Effector memory CD8-positive, alpha-beta T cell (primary cell): ENCODE data around the gene IFRD1.
"Not testable (repeated sequence)": the region's sequence is repeated elsewhere in the genome, so short reads cannot be mapped to it uniquely, and the experiment has no call there.

Source experiments
- ATAC-seq: fragments of 150-1000 bp; cut with Tn5 transposase; replicated peaks from 2 replicates; pipeline ENCODE4 v1.10.0; 2021; ENCODE audit warnings: mild to moderate bottlenecking, moderate library complexity
- DNase-seq, 3 experiments: peaks; one replicate each; pipeline ENCODE4 v3.0.0; 2021
- H3K27ac Mint-ChIP-seq, 2 donors: one replicate each; pipeline ENCODE4 v1.8.0; 2022; ENCODE audit warnings: mild to moderate bottlenecking in 2 of 2, mixed read lengths in 2 of 2, moderate library complexity in 2 of 2
- H3K27me3 Mint-ChIP-seq, 2 donors: one replicate each; pipeline ENCODE4 v1.8.0; 2022; ENCODE audit warnings: mixed read lengths in 2 of 2
- H3K36me3 Mint-ChIP-seq: one replicate; pipeline ENCODE4 v1.8.0; 2022; ENCODE audit warnings: mild to moderate bottlenecking, moderate library complexity, mixed read lengths; ENCODE audit not compliant: insufficient read depth
- H3K4me1 Mint-ChIP-seq, 2 donors: one replicate each; pipeline ENCODE4 v1.8.0; 2022; ENCODE audit warnings: low read depth in 2 of 2, mixed read lengths in 2 of 2
- H3K4me3 Mint-ChIP-seq, 2 donors: one replicate each; pipeline ENCODE4 v1.8.0; 2022; ENCODE audit warnings: mild to moderate bottlenecking in 2 of 2, mixed read lengths in 2 of 2, moderate library complexity in 2 of 2
- H3K9me3 Mint-ChIP-seq, 2 donors: one replicate each; pipeline ENCODE4 v1.8.0; 2022; ENCODE audit warnings: mixed read lengths in 2 of 2

IFRD1 gene

DNA sequence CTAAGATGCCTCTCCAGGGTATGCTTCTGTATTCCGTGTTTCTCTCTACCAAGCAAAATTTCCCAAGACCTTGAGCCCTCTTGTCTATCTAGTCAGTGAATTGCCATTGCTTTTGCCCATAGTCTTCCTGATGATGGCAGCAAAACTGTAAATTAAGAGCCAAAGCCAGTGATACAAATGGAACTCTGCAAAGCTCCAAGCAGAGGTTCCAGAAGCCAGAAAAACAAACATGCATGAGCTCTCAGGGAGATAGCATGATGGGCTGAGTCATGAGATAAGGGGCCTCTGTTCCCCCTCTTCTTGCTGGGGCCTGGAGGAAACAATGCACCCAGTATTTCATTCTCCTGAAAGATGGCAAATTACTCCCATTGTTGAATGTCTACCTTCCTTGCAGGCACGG, 55.2 kb downstream of the IFRD1 start:
- H3K36me3 Mint-ChIP-seq: no peaks in the 10 kb centered on the region
- peaks cover 33 to 34% of the 10 kb centered on the region in 2 donors for H3K27me3 Mint-ChIP-seq
- H3K4me1 Mint-ChIP-seq: no peaks in the 10 kb centered on the region
- H3K27ac Mint-ChIP-seq: no peak overlapping the region
- H3K9me3 Mint-ChIP-seq: no peaks in the 10 kb centered on the region
- DNase-seq (no peak), ATAC-seq (no peak)
- H3K4me3 Mint-ChIP-seq: no peak overlapping the region

DNA sequence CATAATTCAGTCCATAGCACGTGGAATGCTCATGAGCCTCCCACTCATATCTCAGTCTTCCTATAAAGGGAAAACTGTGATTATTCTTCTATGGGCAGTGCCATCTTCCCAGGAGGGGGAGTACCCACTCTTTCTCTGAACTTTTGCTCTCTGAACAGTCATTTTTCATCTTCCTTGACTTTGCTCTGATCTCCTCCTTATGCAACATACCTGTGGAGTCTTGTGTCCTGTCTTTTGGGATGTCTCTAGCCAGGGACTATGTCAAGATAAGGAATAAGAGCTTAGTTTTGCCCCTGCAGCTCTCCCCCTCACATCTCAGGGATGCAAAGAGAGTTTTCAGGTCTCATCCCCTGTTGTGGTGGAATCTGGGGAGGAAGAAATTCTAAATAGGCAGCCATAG, 58.1 kb downstream of the IFRD1 start:
- Mint-ChIP-seq H3K36me3 (no peaks in the 10 kb centered on the region), H3K27ac (no peak overlapping the region), H3K4me3 (no peak overlapping the region), H3K9me3 (no peaks in the 10 kb centered on the region), H3K27me3 (peaks cover 31 to 33% of the 10 kb centered on the region in 2 donors), H3K4me1 (no peaks in the 10 kb centered on the region)
- ATAC-seq (no peak), DNase-seq (no peak)

DNA sequence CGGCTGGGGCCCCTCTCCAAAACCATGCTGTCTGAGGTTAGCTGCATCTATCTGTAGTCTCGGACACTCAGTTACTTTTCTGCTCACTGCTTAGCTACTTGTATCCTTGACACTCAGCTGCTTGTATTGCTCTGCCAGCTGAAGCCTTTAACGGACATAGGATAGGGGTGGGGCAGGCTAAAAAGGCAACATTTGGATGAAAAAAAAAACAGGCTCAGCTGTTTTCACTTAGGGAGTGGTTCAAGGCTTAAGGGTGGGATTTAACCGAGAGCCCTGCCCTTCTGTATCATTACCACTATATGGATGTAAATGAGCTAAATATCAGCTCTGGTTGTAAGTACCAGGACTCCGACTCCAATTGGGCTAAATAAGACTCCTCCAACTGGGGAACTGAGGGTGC, 59.1 kb downstream of the IFRD1 start:
- H3K27me3 Mint-ChIP-seq: peaks cover 24 to 25% of the 10 kb centered on the region in 2 donors
- no peak for DNase-seq
- no peak for ATAC-seq
- H3K4me3 Mint-ChIP-seq: no peak overlapping the region
- H3K27ac Mint-ChIP-seq: no peak overlapping the region
- peaks cover 3% of the 10 kb centered on the region for H3K36me3 Mint-ChIP-seq
- H3K4me1 Mint-ChIP-seq: no peaks in the 10 kb centered on the region
- H3K9me3 Mint-ChIP-seq: no peaks in the 10 kb centered on the region

DNA sequence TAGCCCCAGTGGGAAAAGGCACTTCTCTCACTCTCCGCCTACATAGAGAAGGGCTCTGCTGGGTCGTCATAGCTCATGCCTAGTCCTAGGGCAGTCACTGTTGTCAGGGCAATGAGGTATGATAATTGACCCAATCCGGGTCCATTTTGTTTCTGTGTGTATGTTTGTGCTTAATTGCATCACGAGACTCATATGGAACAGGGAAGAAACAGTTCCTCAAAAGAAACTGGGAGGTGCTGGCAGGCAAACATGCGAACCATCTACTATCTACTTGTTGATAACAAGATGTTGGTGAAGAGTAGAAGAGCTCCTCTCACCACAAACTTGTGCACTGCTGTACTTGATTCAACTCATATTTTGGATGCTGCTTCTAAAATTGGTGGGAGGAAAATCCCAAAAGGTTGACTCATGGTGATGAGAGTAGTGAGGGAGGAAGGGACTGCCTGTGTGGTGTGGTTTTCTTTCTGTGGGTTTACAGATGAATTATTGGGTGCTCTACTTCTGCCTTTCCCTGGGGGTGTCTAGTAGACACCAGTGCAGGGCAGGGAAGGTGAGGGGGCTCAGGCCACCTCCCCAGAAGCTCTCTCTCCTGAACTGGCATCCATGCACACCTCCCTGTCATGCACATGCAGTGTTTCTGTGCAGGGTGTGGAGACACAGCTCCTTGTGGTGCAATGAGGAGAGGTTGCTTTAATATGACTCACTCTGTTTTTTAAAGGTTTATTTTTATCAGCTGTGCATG, 59.9 kb downstream of the IFRD1 start:
- DNase-seq: no peak
- H3K4me1 Mint-ChIP-seq: no peaks in the 10 kb centered on the region
- ATAC-seq: no peak
- peaks cover 3% of the 10 kb centered on the region for H3K36me3 Mint-ChIP-seq
- peaks cover 19 to 20% of the 10 kb centered on the region in 2 donors for H3K27me3 Mint-ChIP-seq
- H3K9me3 Mint-ChIP-seq: no peaks in the 10 kb centered on the region
- no peak overlapping the region for H3K4me3 Mint-ChIP-seq
- H3K27ac Mint-ChIP-seq: no peak overlapping the region

DNA sequence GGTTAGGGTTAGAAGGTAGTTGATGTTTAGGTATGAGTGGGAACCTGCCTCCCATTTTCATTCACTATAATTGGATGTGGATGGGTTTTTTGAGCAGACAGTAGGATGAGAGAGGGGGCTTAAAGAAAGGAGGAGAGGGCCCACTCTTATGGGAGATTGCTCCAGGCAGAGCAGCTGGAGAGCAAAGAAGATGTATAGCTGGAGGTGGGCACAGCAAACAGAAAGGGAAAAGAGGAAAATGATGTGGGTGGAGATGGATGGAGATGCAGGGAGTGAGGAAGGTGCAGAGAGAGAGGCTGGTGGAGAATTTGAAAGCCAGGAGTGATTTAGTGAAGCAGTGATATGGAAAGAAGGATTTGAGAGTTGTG, 60.5 kb downstream of the IFRD1 start:
- no peak overlapping the region for H3K27ac Mint-ChIP-seq

DNA sequence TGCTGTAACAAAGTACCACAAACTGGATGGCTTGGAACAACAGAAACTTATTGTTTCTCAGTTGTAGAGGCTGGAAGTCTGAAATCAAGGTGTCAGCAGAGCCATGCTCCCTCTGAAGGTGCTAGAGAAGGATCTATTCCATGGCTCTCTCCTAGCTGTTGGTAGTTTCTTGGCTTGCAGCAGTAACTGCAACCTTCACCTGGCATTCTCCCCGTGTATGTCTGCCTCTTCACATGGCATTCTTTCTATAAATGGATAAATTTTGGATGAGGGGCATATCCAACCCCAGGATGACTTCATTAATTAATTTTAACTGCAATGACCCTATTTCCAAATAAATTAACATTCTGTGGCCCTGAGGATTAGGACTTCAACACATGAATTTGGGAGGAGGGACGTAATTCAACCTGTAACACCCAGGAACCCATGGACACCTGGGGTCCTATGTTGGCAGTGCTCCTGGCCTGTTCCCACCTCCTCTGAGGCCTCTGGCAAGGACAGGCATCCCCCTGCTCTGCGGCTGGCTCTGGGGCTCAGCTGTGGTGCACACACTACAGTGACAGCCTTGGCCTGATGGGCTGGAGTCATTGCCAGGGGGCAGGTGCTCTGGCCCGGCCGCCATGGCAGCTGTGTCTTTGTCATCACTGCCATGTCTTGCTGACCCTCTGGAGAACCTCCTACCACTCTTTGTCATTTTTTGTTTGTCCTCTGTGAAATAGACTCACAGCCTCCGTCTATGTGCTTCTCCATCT, 61.4 kb downstream of the IFRD1 start:
- Mint-ChIP-seq H3K27me3 (peaks cover 23 to 29% of the 10 kb centered on the region in 2 donors), H3K36me3 (peaks cover 3% of the 10 kb centered on the region), H3K4me1 (no peaks in the 10 kb centered on the region), H3K27ac (no peak overlapping the region), H3K9me3 (no peaks in the 10 kb centered on the region), H3K4me3 (no peak overlapping the region)
- no peak for DNase-seq
- no peak for ATAC-seq

More for the DNA sequence above, 60.5 kb downstream of the IFRD1 start:
- H3K4me3 Mint-ChIP-seq: no peak overlapping the region
- peaks cover 3% of the 10 kb centered on the region for H3K36me3 Mint-ChIP-seq
- DNase-seq: no peak
- no peak for ATAC-seq
- no peaks in the 10 kb centered on the region for H3K9me3 Mint-ChIP-seq
- no peaks in the 10 kb centered on the region for H3K4me1 Mint-ChIP-seq
- peaks cover 20 to 25% of the 10 kb centered on the region in 2 donors for H3K27me3 Mint-ChIP-seq

DNA sequence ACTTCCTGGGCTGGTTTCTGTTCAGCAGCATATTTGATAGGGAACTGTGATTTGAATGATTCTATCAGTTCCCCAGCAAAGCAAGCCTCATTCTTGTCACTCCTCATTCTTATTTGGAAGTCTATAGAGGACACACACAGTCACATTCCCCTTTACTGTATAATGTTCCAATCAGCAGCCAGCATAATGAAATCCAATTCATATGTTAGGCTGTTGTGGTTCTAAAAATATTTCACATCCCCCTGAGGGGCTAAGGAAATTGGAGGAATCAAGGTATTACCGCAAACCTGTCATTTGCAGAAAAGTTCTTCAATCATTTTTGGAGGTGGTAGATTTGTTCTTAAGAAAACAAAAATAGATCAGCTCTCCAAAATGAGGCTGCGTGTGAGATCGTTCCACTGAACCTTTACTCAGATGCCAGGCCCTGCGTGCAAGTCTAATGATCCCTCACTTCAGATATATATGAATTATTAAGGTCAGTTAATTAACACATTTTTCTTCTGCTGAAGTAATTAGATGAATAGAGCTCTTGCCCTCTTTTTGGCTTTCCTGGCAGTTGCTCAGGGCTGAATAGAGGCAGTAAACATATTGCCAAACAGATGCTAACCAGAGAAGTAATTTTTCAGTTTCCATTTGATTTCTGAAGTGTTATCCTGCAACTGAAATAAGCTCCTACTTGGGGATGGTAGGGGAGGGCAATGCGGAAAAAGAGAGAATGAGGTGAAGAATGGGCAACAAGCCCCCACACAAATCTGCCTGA, 62.4 kb downstream of the IFRD1 start:
- Mint-ChIP-seq H3K9me3 (no peaks in the 10 kb centered on the region), H3K27ac (no peak overlapping the region), H3K36me3 (peaks cover 3% of the 10 kb centered on the region), H3K4me3 (no peak overlapping the region), H3K4me1 (no peaks in the 10 kb centered on the region), H3K27me3 (peaks cover 30 to 39% of the 10 kb centered on the region in 2 donors)
- DNase-seq (no peak), ATAC-seq (no peak)

DNA sequence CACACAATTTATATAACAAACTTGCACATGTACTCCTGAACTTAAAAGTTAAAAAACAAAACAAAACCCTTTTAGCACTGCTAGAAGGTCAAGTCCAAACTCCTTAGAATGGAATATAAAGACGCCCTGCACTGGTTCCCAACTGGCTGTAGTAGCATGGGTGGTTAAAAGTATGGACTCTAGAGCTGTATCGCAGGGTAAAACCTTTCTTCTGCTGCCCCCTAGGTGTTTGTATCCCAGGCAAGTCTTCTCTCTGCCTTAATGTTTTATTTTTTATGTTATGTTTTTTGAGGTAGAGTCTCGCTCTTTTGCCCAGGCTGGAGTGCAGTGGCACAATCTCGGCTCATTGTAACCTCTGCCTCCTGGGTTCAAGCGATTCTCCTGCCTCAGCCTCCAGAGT, 65.7 kb downstream of the IFRD1 start:
- no peak overlapping the region for H3K27ac Mint-ChIP-seq
- no peaks in the 10 kb centered on the region for H3K9me3 Mint-ChIP-seq
- no peak overlapping the region for H3K4me3 Mint-ChIP-seq

DNA sequence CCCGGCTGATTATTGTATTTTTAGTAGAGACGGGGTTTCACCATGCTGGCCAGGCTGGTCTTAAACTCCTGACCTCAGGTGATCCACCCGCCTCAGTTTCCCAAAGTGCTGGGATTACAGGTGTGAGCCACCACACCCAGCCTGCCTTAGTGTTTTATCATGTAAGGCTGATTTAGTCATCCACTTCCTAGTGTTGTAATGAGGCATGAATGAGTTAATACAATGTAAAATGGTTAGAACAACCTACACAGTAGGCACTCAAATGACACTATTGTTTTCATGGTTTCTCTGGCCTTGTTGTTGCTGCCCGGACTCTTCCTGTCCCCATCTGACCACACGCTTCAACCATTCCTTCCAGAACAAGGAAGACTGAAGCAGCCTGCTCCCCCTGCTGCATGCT, 66.2 kb downstream of the IFRD1 start:
- not testable (repeated sequence) for H3K27ac Mint-ChIP-seq, H3K4me1 Mint-ChIP-seq, H3K36me3 Mint-ChIP-seq

More for the DNA sequence above, 65.7 kb downstream of the IFRD1 start:
- Mint-ChIP-seq H3K36me3 (peaks cover 3% of the 10 kb centered on the region), H3K4me1 (no peaks in the 10 kb centered on the region), H3K27me3 (peaks cover 39 to 41% of the 10 kb centered on the region in 2 donors)
- DNase-seq (no peak), ATAC-seq (no peak)

DNA sequence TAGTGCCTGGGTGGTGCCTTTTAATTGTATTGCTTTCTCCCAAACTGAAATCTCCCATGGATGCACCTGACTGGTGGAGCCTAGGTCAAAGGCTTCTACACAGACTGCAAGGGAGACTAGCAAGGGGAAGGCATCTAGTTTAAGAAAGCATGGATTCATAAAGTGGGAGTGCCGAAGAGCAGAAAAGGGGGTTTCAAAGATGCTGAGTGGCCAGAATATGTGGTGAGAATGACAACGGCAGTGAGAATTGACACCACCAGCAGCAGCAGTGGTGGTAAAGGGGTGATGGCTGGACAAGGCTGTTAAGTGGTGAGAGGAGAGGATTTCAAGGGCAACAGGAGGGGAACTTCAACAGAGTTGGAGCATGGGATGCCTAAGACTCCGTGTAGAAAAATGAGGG, 67.2 kb downstream of the IFRD1 start:
- DNase-seq (no peak), ATAC-seq (no peak)
- Mint-ChIP-seq H3K4me3 (no peak overlapping the region), H3K27ac (no peak overlapping the region), H3K27me3 (peaks cover 38 to 41% of the 10 kb centered on the region in 2 donors), H3K9me3 (no peaks in the 10 kb centered on the region), H3K4me1 (no peaks in the 10 kb centered on the region), H3K36me3 (peaks cover 3% of the 10 kb centered on the region)

More for the DNA sequence above, 66.2 kb downstream of the IFRD1 start:
- H3K9me3 Mint-ChIP-seq, ATAC-seq, DNase-seq, H3K4me3 Mint-ChIP-seq: not testable (repeated sequence)
- H3K27me3 Mint-ChIP-seq: peaks cover 40 to 41% of the 10 kb centered on the region in 2 donors

DNA sequence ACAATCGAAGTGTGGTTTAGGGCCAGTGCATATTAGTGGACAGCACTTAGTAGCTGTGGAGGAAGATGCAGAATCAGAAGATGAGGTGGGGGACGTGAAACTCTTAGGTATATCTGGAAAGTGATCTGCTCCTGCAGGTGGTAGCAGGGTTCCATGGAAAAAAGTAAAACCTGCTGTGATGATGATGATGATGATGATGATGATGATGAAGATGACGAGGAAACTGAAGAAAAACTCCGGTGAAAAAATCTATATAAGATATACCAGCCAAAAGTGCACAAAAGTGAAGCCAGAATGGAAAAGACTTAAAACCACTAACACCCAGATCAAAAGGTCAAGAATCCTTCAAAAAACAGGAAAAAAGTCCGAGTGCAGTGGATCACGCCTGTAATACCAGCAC, 70.5 kb downstream of the IFRD1 start:
- H3K4me1 Mint-ChIP-seq: no peaks in the 10 kb centered on the region
- H3K36me3 Mint-ChIP-seq: no peaks in the 10 kb centered on the region
- no peak overlapping the region for H3K27ac Mint-ChIP-seq
- H3K4me3 Mint-ChIP-seq: no peak overlapping the region
- DNase-seq (no peak), ATAC-seq (no peak)
- peaks cover 33 to 38% of the 10 kb centered on the region in 2 donors for H3K27me3 Mint-ChIP-seq
- no peaks in the 10 kb centered on the region for H3K9me3 Mint-ChIP-seq

DNA sequence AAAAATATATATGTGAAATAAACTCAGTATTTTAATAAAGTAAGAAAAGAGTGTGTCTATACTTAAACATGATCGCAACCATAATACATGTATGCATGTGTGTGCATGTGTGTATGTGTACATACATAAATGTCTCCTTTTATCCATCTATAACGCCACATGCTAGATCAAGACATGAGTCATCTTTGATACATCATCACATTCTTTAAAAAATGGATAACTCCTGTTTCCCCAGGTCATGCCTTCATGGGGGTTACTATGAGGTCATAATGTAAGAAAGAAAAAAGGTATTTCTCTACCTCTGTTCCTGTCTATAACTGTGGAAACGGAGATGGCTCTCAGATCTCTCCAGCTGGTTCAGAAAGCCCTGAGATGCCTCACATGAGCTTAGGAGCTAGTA, 71.7 kb downstream of the IFRD1 start:
- DNase-seq: no peak
- no peaks in the 10 kb centered on the region for H3K9me3 Mint-ChIP-seq
- peak overlapping the region in 1 of 2 donors; percentile 28 for H3K27ac Mint-ChIP-seq
- H3K36me3 Mint-ChIP-seq: no peaks in the 10 kb centered on the region
- peaks cover 26 to 32% of the 10 kb centered on the region in 2 donors for H3K27me3 Mint-ChIP-seq
- H3K4me1 Mint-ChIP-seq: no peaks in the 10 kb centered on the region
- no peak for ATAC-seq
- H3K4me3 Mint-ChIP-seq: no peak overlapping the region

DNA sequence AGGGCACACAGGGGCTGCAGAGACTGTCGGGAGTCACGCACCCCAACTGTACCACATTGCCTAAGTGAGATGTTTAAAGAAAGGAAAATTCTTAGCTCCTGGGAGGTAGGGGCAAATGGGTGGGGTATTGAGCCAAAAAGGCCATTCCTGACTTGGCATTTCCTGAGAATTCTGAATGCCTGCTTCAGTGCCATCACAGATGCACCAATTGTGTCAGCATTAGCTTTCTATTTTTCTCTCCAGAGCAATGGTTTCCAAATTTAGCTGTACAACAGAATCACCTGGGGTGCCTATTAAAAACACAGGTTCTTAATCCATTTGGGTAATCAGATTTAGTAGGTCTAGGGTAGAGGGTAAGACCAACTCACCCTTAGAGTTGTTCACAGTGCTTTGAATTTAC, 73.6 kb downstream of the IFRD1 start:
- Mint-ChIP-seq H3K9me3 (no peaks in the 10 kb centered on the region), H3K36me3 (no peaks in the 10 kb centered on the region), H3K4me1 (peaks cover 0 to 4% of the 10 kb centered on the region in 2 donors), H3K27me3 (peaks cover 10 to 24% of the 10 kb centered on the region in 2 donors), H3K27ac (no peak overlapping the region), H3K4me3 (no peak overlapping the region)
- ATAC-seq: no peak
- no peak for DNase-seq
